ENCODE measurements around the gene RPS15A.
"Not testable (repeated sequence)": the region's sequence is repeated elsewhere in the genome, so short reads cannot be mapped to it uniquely, and the experiment has no call there.

The RPS15A gene

DNA sequence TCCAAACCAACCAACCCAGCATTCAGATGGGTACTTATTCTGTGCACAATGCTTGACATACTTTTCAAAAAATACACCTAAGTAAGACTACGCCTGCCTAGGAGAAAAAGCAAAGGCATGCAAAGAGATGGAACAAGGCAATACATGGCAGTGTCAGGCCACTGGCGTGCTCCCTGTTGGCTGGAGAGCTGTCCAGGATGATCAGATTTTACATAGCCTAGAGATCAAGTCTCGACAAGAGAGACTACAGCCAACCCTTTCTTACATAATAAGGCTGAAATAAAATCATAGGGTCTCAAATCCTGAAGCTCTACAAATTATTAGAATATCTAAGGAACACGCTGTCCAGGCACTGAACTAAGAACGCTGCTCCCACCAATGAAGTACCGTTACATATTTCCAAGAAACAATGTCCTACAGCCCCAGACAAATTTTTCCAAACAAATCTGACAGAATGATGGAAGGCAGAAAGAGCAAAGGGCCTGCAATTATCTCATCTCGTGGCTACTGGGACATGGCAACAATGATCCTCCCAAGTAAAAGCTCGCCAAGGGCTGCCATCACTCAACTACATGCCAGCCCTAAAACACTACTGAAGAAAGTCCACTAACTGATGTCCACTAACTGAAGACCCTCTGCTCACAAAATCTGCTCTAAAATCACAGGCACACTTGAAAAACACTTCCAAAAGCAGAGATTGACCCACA is 5.1 kb downstream of the RPS15A start:
- no peak for DNase-seq (ENCODE audit: low read depth)
- TF ChIP-seq, protein P1, sequence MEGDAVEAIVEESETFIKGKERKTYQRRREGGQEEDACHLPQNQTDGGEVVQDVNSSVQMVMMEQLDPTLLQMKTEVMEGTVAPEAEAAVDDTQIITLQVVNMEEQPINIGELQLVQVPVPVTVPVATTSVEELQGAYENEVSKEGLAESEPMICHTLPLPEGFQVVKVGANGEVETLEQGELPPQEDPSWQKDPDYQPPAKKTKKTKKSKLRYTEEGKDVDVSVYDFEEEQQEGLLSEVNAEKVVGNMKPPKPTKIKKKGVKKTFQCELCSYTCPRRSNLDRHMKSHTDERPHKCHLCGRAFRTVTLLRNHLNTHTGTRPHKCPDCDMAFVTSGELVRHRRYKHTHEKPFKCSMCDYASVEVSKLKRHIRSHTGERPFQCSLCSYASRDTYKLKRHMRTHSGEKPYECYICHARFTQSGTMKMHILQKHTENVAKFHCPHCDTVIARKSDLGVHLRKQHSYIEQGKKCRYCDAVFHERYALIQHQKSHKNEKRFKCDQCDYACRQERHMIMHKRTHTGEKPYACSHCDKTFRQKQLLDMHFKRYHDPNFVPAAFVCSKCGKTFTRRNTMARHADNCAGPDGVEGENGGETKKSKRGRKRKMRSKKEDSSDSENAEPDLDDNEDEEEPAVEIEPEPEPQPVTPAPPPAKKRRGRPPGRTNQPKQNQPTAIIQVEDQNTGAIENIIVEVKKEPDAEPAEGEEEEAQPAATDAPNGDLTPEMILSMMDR (conservative IDR thresholded peaks at IDR 0.05; ENCODE audit: low read depth, low read length): no peak
- no peak overlapping the region for H3K4me3 ChIP-seq (ENCODE audit: low read depth, low read length)

DNA sequence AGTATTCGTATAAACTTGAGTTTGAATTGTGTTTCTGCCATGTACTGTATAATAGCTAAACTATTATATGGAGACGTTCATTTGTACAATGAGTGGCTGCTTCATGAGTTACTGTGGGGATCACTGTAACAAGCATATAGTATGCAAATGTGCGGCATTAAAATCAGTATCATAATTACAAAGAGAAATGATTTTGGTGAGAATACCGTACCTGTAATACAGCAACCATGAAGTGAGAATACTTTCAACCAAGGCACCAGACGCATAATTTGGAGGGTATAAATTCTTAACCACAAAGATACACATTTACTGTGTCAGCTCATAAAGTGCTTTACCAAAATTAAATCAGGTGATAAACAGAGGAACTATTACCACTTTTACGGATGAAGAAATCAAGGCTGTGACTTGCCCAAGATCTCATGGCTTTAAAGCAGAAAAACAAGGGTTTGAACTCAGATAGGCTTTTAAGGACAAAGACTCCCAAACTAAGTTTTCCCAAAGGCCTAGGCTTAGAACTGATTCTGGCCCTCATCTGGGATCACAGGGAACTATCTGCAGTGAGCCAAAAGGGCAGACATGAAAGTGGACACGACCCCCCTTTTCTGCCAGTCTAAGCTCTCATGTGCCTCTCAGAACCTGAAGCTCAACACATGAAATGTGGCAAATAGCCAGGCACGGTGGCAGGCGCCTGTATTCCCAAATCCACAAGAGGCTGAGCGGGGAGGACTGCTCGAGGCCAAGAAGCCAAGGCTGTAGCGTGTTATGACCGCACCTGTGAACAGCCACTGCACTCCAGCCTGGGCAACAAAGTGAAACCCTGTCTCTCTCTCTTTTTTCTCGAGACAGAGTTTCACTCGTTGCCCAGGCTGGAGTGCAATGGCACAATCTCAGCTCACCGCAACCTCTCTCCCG is 6.4 kb downstream of the RPS15A start:
- TF ChIP-seq, protein P1 (conservative IDR thresholded peaks at IDR 0.05; ENCODE audit: low read depth, low read length): no peak

DNA sequence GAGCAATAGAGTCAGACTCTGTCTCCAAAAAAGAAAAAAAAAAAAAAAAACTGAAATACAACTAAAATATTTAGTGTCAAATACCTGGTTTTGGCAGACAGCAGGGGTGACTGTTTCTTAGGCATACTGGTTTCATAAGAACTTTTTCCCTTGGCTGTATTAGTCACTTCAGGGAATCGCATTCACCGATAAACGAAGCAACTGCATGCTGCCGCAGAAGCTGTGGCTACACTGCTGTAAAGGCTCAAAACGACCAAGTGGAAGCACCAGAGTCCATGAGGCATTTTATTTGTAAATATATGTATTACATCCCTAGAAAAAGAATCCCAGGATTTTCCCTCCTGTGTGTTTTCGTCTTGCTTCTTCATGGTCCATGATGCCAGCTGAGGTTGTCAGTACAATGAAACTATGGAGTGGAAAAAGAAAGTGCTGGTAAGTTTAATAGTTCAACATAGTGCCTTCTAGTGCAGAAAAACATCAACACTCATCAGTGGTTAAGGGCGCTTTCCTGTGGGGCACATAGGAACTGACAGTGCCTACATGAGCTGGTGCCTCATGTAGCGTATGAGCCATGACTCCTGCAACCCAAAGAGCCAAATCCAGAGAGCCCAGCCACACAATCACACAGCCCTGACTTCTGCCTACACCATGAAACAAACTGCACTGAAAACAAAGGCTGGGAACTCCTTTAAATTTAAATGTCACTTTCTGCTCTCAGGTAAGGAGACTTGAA is 7.3 kb downstream of the RPS15A start:
- DNase-seq (ENCODE audit: low read depth): no peak
- no peak overlapping the region for H3K4me3 ChIP-seq (ENCODE audit: low read depth, low read length)
- TF ChIP-seq, protein P1 (conservative IDR thresholded peaks at IDR 0.05; ENCODE audit: low read depth, low read length): no peak

More for the DNA sequence above, 6.4 kb downstream of the RPS15A start:
- no peak for DNase-seq (ENCODE audit: low read depth)
- H3K4me3 ChIP-seq (ENCODE audit: low read depth, low read length): no peak overlapping the region

DNA sequence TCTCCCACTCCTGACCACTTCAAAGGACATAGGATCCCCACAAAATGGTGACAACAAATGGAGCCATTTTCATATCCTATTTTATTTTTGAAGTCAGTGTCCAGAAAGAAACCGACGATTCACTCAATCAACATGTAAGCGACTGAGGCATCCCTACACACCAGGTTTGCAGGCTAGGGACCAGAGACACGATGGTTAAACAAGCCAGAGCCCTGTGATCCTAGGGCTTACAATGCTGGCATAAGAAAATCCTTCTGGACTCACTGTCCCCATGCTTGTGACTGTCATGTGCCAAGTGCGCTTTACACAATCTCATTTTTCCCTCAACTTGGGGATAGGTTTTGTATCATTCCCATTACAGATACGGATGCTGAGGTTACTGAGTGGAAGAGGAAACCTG is 8.9 kb downstream of the RPS15A start:
- DNase-seq (ENCODE audit: low read depth); H3K4me3 ChIP-seq (ENCODE audit: low read depth, low read length): not testable (repeated sequence)

DNA sequence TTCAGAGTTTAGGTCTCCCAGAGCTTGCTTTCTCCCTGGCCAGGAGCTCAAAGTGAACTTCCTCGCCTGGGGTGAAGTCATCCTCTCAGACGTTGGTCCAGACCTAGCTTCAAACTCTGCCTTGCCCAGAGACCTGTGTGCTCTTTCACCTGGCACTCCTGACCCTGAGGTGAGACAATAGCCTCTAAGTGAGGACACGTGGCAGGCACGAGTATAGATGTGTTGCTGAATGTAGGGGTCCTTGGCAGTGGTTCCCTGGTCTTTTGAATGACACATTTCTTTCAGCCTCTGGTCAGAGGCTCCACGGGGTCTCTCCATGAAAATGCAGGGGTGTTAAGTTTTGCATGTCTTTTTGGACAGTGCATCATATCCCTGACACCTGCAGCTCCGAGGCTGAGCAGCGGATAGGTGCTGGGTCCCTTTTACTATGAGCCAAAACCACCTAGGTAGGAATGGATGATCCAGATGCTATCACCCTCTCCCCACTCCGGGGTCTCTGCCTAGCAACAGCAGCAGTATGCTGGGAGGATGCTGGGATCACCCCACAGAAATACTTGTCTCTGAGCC is 9.6 kb downstream of the RPS15A start:
- DNase-seq (ENCODE audit: low read depth); H3K4me3 ChIP-seq (ENCODE audit: low read depth, low read length): not testable (repeated sequence)

DNA sequence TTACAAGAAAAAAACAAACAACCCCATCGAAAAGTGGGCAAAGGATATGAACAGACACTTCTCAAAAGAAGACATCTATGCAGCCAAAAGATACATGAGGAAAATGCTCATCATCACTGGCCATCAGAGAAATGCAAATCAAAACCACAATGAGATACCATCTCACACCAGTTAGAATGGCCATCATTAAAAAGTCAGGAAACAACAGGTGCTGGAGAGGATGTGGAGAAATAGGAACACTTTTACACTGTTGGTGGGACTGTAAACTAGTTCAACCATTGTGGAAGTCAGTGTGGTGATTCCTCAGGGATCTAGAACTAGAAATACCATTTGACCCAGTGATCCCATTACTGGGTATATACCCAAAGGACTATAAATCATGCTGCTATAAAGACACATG is 12.5 kb downstream of the RPS15A start:
- DNase-seq (ENCODE audit: low read depth): not testable (repeated sequence)

DNA sequence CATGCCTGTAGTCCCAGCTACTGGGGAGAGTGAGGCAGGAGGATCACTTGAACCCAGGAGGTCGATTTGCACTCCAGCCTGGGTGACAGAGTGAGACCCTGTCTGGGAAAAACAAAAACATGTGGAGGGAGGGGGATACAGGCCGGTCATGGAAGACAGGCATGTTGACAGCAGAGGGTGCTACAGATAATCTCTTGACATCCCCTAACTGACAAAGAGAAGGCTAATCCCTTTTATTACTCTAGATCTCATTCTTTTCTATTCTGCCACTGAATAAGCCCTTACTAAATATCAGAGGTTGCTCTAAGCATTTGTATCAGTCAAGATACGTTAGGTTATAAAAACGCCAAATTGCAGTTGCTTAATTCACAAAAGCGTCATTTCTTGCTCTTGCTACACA is 13.8 kb downstream of the RPS15A start:
- not testable (repeated sequence) for DNase-seq (ENCODE audit: low read depth); H3K4me3 ChIP-seq (ENCODE audit: low read depth, low read length)

More for the DNA sequence above, 12.5 kb downstream of the RPS15A start:
- not testable (repeated sequence) for H3K4me3 ChIP-seq (ENCODE audit: low read depth, low read length)

DNA sequence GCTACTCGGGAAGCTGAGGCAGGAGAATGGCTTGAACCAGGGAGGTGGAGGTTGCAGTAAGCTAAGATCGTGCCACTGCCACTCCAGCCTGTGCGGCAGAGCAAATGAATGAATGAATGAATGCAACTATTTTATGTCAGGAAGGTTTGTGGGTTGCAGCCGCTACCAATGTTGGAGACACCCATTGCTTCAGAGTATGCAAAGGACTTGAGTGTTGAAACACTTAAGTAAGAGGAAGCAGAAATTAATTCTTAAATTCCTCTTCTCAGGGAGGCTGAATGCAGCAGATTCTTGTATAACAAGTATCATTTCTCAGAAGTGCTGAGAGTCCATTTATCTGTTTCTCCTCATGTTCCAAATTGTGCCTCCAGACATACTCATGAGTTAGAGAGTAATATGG is 15.5 kb downstream of the RPS15A start:
- not testable (repeated sequence) for DNase-seq (ENCODE audit: low read depth); H3K4me3 ChIP-seq (ENCODE audit: low read depth, low read length)

DNA sequence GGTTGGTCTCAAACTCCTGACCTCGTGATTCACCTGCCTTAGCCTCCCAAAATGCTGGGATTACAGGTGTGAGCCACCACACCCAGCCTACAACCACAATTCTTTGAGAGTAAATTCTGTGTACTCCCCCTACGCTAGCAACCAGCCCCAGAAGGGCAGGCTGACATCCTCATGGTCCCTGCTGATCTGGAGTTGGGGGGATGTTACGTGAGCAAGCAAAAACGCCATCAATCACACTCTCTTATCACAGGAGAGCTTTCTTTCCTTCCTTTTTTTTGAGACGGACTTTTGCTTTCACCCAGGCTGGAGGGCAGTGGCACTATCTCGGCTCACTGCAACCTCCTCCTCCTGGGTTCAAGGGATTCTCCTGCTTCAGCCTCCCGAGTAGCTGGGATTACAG is 18.0 kb downstream of the RPS15A start:
- DNase-seq (ENCODE audit: low read depth); H3K4me3 ChIP-seq (ENCODE audit: low read depth, low read length): not testable (repeated sequence)

DNA sequence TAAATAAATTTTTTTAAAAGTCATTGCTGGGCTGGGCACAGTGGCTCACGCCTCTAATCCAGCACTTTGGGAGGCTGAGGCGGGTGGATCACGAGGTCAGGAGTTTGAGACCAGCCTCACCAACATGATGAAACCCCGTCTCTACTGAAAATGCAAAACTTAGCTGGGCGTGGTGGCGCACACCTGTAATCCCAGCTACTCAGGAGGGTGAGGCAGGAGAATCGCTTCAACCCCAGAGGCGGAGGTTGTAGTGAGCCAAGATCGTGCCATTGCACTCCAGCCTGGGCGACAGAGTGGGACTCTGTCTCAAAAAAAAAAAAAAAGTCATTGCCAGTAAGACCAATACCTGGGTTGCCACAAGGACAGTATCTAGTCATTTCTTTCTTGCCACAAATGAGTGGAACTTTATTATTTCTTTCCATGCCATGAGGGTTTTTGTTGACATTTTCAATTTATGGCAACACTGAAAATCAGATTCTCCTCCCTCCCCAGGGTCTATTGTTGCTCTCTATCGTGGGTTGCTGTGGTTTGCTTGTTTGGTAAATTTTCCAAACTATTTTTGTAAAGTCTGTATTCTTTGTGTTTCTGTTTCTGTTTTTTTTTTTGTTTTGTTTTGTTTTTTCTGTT is 19.7 kb downstream of the RPS15A start:
- H3K4me3 ChIP-seq (ENCODE audit: low read depth, low read length); DNase-seq (ENCODE audit: low read depth): not testable (repeated sequence)

DNA sequence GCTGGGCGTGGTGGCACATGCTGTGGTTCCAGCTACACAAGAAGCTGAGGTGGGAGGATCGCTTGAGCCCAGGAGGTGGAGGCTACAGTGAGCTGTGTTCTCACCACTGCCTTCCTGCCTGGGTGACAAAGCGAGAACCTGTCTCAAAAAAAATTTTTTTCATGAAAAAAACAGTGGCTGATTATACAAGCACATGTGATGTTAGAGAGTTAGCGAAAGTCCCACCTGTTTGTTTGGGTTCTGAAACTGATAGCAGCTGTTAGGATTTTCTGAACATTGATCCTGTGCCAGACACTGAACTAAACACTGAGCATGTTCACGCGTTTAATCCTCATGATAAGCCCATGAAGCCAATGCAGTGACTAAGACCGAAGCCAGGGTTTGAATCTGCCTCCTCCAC is 22.9 kb downstream of the RPS15A start:
- not testable (repeated sequence) for DNase-seq (ENCODE audit: low read depth); H3K4me3 ChIP-seq (ENCODE audit: low read depth, low read length)

DNA sequence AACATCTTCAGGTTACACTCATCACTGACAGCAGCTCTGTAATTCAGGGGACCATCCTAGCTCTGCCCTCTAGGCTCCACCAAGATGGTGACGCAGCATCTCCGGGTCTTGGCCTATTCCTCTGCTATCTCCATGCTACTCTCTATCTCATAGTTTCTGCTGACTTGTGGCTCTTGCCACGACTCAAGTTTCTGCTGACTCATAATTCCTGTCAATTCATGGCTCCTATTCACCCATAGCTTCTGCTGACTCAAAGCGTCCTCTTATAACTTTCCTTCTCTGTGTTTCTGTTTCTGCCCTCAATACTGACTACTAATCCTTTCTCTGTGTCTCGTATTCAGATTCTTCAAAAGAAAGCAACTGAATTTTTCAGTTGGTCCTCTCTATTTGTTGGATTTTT is 27.4 kb downstream of the RPS15A start:
- not testable (repeated sequence) for DNase-seq (ENCODE audit: low read depth)

More for the DNA sequence above, 27.4 kb downstream of the RPS15A start:
- not testable (repeated sequence) for H3K4me3 ChIP-seq (ENCODE audit: low read depth, low read length)

Measured in choroid plexus epithelial cell (primary cell).